Body of pancreas (tissue), 4 donors: ENCODE measurements around the gene TYROBP. TPM values are rescaled to one million over a fixed set of nuclear protein-coding genes. Genes with fewer than 3 reads are reported as not detected.

Experiments used
- ATAC-seq: fragments of 150-250 bp; one replicate; pipeline ENCODE4 v1.9.1; 2016
- DNase-seq, 4 donors: peaks; one replicate each; pipeline ENCODE4 v3.0.0-alpha.2; 2019
- H3K27ac ChIP-seq, 4 donors: fragments of 200-600 bp; sonication (generic); 1 replicate in 3 of 4; 2 replicates in 1 of 4; pipeline versions ENCODE4 v1.5.1 to v1.6.1; 2016 to 2019; ENCODE audit warnings: mild to moderate bottlenecking in 1 of 4, mixed read lengths in 1 of 4, moderate library complexity in 1 of 4
- H3K27me3 ChIP-seq, 2 donors: fragments of 200-600 bp; sonication (generic); one replicate each; pipeline ENCODE4 v1.6.0; 2016; ENCODE audit warnings: mild to moderate bottlenecking in 1 of 2
- H3K36me3 ChIP-seq, 2 donors: fragments of 200-600 bp; sonication (generic); replicated peaks in 1 of 2; 2 replicates each; pipeline ENCODE4 v1.5.1; 2016; ENCODE audit warnings: low read depth in 2 of 2; ENCODE audit not compliant: insufficient read depth in 1 of 2
- H3K4me1 ChIP-seq: fragments of 200-600 bp; sonication (generic); one replicate; pipeline ENCODE4 v1.6.0; 2016
- H3K4me3 ChIP-seq, 2 donors: fragments of 200-600 bp; sonication (generic); 1 replicate in 1 of 2; 2 replicates in 1 of 2; pipeline ENCODE4 v1.5.1; 2016 to 2019
- H3K9me3 ChIP-seq, 3 donors: fragments of 200-600 bp; sonication (generic); 1 replicate in 2 of 3; 2 replicates in 1 of 3; pipeline ENCODE4 v1.5.1; 2016
- CTCF ChIP-seq, 7 experiments: fragments of 450-650 bp in 4 of 7; fragments of 200-600 bp in 3 of 7; sonication (generic) in 3 of 7; IDR thresholded peaks; one replicate each; pipeline ENCODE4 v1.5.1; 2016 to 2019; ENCODE audit warnings: antibody characterized with exemption in 7 of 7
- POLR2A ChIP-seq, 3 donors: fragments of 450-650 bp; IDR thresholded peaks; one replicate each; pipeline ENCODE4 v1.6.1; 2016; ENCODE audit warnings: antibody characterized with exemption in 3 of 3, mild to moderate bottlenecking in 2 of 3
- WGBS, 2 donors: methylation state at CpG; one replicate each; pipeline ENCODE4 v1.1.5; 2017; 5-methylcytosine and 5-hydroxymethylcytosine counted together
- intact Hi-C: fragments of 100-400 bp; cut with DNase I; formaldehyde crosslinking; loops from one replicate; pipeline ENCODE4 v1.15.1; 2023
- total RNA-seq, 2 donors: library from RNA; depleted of rRNA; stranded (reverse); fragments of >200 nt; gene quantifications; one replicate each; pipeline ENCODE4 v1.1.0, GENCODE V29; 2016

TYROBP gene
- total RNA-seq, 2 donors from 2014 or later, result 19.2 to 38.6 TPM

GRCh38 chr19:35940839-35941238, 32.7 kb upstream of the TYROBP start:
- DNase-seq (no peak), ATAC-seq (no peak)
- peaks cover 26% of the 10 kb centered on the region for H3K4me1 ChIP-seq
- H3K9me3 ChIP-seq, result no peaks in the 10 kb centered on the region
- H3K27me3 ChIP-seq, result no peaks in the 10 kb centered on the region
- intact Hi-C loops, result no loop called here
- WGBS, 2 donors, result 55 to 60% methylated on average over 4 of the region's 4 CpGs
- no peak overlapping the region for H3K27ac ChIP-seq
- TF ChIP-seq POLR2A (IDR thresholded peaks at IDR 0.05) (no peak), CTCF (IDR thresholded peaks at IDR 0.05) (no peak)
- no peak overlapping the region for H3K4me3 ChIP-seq
- H3K36me3 ChIP-seq, result no peaks in the 10 kb centered on the region

GRCh38 chr19:35940078-35940775, 32.1 kb upstream of the TYROBP start:
- DNase-seq, result no peak
- no peak for ATAC-seq
- Histone ChIP-seq H3K27me3 (no peaks in the 10 kb centered on the region), H3K27ac (no peak overlapping the region), H3K9me3 (no peaks in the 10 kb centered on the region), H3K36me3 (no peaks in the 10 kb centered on the region), H3K4me3 (no peak overlapping the region), H3K4me1 (peaks cover 33% of the 10 kb centered on the region)
- intact Hi-C loops, result no loop called here
- WGBS, 2 donors, result 92 to 94% methylated on average over 11 to 38 of the region's 51 CpGs
- TF ChIP-seq CTCF (IDR thresholded peaks at IDR 0.05), result no peak
- TF ChIP-seq POLR2A (IDR thresholded peaks at IDR 0.05), result no peak

GRCh38 chr19:35939307-35940077, 31.4 kb upstream of the TYROBP start:
- H3K4me1 ChIP-seq, result peaks cover 35% of the 10 kb centered on the region
- no peak overlapping the region for H3K4me3 ChIP-seq
- intact Hi-C loops, result no loop called here
- peak in 1 of 4 donors; percentile 13 for DNase-seq
- 92 to 93% methylated on average over 23 to 40 of the region's 55 CpGs for WGBS, 2 donors
- H3K27me3 ChIP-seq, result no peaks in the 10 kb centered on the region
- H3K9me3 ChIP-seq, result no peaks in the 10 kb centered on the region
- H3K27ac ChIP-seq, result no peak overlapping the region
- ATAC-seq, result no peak
- no peaks in the 10 kb centered on the region for H3K36me3 ChIP-seq
- TF ChIP-seq POLR2A (IDR thresholded peaks at IDR 0.05) (no peak), CTCF (IDR thresholded peaks at IDR 0.05) (no peak)

- 73 to 81% methylated on average over 13 of the region's 13 CpGs for WGBS, 2 donors
- no peak for TF ChIP-seq CTCF (IDR thresholded peaks at IDR 0.05)
- no peak for TF ChIP-seq POLR2A (IDR thresholded peaks at IDR 0.05)
- Histone ChIP-seq H3K9me3 (no peaks in the 10 kb centered on the region), H3K4me1 (peaks cover 35% of the 10 kb centered on the region), H3K4me3 (no peak overlapping the region), H3K27ac (no peak overlapping the region), H3K36me3 (no peaks in the 10 kb centered on the region), H3K27me3 (no peaks in the 10 kb centered on the region)
- intact Hi-C loops, result no loop called here
- no peak for DNase-seq
- no peak for ATAC-seq
Observed at GRCh38 chr19:35938282-35939224, 30.5 kb upstream of the TYROBP start.
